Stomach (tissue), 4 donors: ENCODE measurements around the gene ADCY5.

Source experiments
- EP300 ChIP-seq: sonication (generic); formaldehyde crosslinking; IDR thresholded peaks from one replicate; pipeline ENCODE4 v1.6.1; 2017; ENCODE audit warnings: antibody characterized with exemption
- POLR2A ChIP-seq, 4 donors: fragments of 450-650 bp; IDR thresholded peaks; one replicate each; pipeline ENCODE4 v1.6.1; 2016; ENCODE audit warnings: antibody characterized with exemption in 4 of 4, control low read depth in 2 of 4, mild to moderate bottlenecking in 1 of 4, moderate library complexity in 1 of 4
- POLR2AphosphoS5 ChIP-seq, 3 donors: sonication (generic); formaldehyde crosslinking; IDR thresholded peaks; one replicate each; pipeline ENCODE4 v1.6.1; 2016; ENCODE audit warnings: antibody characterized with exemption in 3 of 3
- TF ChIP-seq, protein P1 (sequence below), 7 experiments: fragments of 450-650 bp in 4 of 7; fragments of 200-600 bp in 3 of 7; sonication (generic) in 3 of 7; IDR thresholded peaks; one replicate each; pipeline ENCODE4 v1.5.1; 2016 to 2019; ENCODE audit warnings: antibody characterized with exemption in 7 of 7, control low read depth in 2 of 7, mild to moderate bottlenecking in 1 of 7

DNA sequence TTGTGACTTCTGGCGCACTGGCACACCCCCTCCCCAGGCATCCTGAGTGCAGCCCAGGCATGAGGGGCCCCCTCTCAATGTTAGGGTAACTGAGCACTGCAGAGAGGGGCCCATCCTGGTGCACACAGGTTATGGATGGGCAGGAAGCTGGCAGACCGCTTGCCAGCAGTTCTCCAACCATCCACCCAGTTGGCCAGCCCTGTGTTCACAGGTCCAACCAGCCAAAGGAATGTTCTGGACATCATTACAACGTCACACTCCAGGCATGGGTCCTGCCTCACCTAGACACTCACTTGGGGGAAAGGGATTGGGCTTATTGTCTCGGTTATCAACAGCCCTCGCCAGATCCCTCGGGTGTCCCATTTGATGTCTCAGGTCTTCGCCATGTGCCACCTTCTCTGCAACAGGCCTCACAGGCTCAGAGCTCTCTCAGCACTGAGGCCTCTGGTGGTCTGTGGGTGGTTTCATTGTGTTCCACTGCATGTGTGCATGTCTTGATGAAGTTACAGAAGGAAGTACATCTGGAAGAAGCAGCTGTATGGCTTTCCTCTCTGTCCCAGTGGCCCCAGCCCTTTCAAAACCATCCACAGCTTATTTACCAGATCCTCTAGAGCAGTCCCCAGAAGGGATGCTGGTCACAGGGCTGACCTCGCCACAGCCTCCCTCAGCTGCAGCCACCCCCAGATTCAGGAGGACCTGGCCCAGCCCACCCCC is 23.7 kb downstream of the ADCY5 start:
- TF ChIP-seq, protein P1, sequence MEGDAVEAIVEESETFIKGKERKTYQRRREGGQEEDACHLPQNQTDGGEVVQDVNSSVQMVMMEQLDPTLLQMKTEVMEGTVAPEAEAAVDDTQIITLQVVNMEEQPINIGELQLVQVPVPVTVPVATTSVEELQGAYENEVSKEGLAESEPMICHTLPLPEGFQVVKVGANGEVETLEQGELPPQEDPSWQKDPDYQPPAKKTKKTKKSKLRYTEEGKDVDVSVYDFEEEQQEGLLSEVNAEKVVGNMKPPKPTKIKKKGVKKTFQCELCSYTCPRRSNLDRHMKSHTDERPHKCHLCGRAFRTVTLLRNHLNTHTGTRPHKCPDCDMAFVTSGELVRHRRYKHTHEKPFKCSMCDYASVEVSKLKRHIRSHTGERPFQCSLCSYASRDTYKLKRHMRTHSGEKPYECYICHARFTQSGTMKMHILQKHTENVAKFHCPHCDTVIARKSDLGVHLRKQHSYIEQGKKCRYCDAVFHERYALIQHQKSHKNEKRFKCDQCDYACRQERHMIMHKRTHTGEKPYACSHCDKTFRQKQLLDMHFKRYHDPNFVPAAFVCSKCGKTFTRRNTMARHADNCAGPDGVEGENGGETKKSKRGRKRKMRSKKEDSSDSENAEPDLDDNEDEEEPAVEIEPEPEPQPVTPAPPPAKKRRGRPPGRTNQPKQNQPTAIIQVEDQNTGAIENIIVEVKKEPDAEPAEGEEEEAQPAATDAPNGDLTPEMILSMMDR (IDR thresholded peaks at IDR 0.05): no peak
- TF ChIP-seq EP300 (no peak), POLR2A (IDR thresholded peaks at IDR 0.05) (no peak), POLR2AphosphoS5 (IDR thresholded peaks at IDR 0.05) (no peak)
